Spleen (tissue), 11 donors: ENCODE measurements around the gene HOGA1. TPM values are rescaled to one million over a fixed set of nuclear protein-coding genes. Genes with fewer than 3 reads are reported as not detected.
A peak's percentile ranks its signal among the peaks of the same experiment; 100 is the strongest.

ENCODE experiments used
- DNase-seq: peaks from one replicate; pipeline ENCODE4 v3.0.0-alpha.2; 2020
- H3K27ac ChIP-seq, 8 donors: fragments of 200-600 bp; sonication (generic) in 7 of 8; 1 replicate in 4 of 8; 2 replicates in 4 of 8; pipeline versions ENCODE4 v1.5.0 to v1.8.0; 2016 to 2021; ENCODE audit warnings: inconsistent platforms in 4 of 8, mild to moderate bottlenecking in 4 of 8, moderate library complexity in 1 of 8
- H3K27me3 ChIP-seq, 7 donors: fragments of 200-600 bp; sonication (generic) in 6 of 7; replicated peaks in 1 of 7; 1 replicate in 4 of 7; 2 replicates in 3 of 7; pipeline versions ENCODE4 v1.5.0 to v1.8.0; 2016 to 2021; ENCODE audit warnings: inconsistent platforms in 3 of 7, mild to moderate bottlenecking in 1 of 7
- H3K36me3 ChIP-seq, 6 donors: fragments of 200-600 bp; sonication (generic) in 5 of 6; 1 replicate in 4 of 6; 2 replicates in 2 of 6; pipeline versions ENCODE4 v1.5.0 to v1.8.0; 2016 to 2021; ENCODE audit warnings: inconsistent platforms in 2 of 6
- H3K4me1 ChIP-seq, 6 donors: fragments of 200-600 bp; sonication (generic) in 5 of 6; 1 replicate in 3 of 6; 2 replicates in 3 of 6; pipeline versions ENCODE4 v1.5.0 to v1.8.0; 2016 to 2021; ENCODE audit warnings: inconsistent platforms in 3 of 6
- H3K4me3 ChIP-seq, 8 donors: fragments of 200-600 bp; sonication (generic) in 7 of 8; 1 replicate in 4 of 8; 2 replicates in 4 of 8; pipeline versions ENCODE4 v1.5.0 to v1.8.0; 2016 to 2021; ENCODE audit warnings: inconsistent platforms in 4 of 8, mild to moderate bottlenecking in 4 of 8, moderate library complexity in 2 of 8
- H3K9me3 ChIP-seq, 8 donors: fragments of 200-600 bp; sonication (generic) in 7 of 8; 1 replicate in 4 of 8; 2 replicates in 4 of 8; pipeline versions ENCODE4 v1.5.0 to v1.8.0; 2016 to 2021; ENCODE audit warnings: inconsistent platforms in 4 of 8
- CTCF ChIP-seq, 11 experiments: fragments of 200-600 bp in 7 of 11; fragments of 450-650 bp in 4 of 11; sonication (generic) in 4 of 11; IDR thresholded peaks in 8 of 11; conservative IDR thresholded peaks in 3 of 11; 1 replicate in 7 of 11; 2 replicates in 4 of 11; pipeline versions ENCODE4 v1.4.0 to v1.8.0; 2016 to 2021; ENCODE audit warnings: antibody characterized with exemption in 11 of 11, inconsistent platforms in 4 of 11, mild to moderate bottlenecking in 1 of 11
- POLR2A ChIP-seq, 3 donors: fragments of 450-650 bp; IDR thresholded peaks; one replicate each; pipeline ENCODE4 v1.5.1; 2017; ENCODE audit warnings: antibody characterized with exemption in 3 of 3, mild to moderate bottlenecking in 1 of 3
- POLR2AphosphoS5 ChIP-seq, 3 donors: sonication (generic); formaldehyde crosslinking; IDR thresholded peaks; one replicate each; pipeline ENCODE4 v1.5.1; 2017; ENCODE audit warnings: antibody characterized with exemption in 3 of 3
- WGBS, 5 donors: extraction: QIAGEN DNeasy Blood & Tissue Kit in 3 of 5; methylation state at CpG; one replicate each; pipeline versions ENCODE4 v1.1.5 to v1.1.7; 2013 to 2018; 5-methylcytosine and 5-hydroxymethylcytosine counted together
- intact Hi-C: fragments of 100-400 bp; cut with DNase I; formaldehyde crosslinking; loops from one replicate; pipeline ENCODE4 v1.15.0; 2023; ENCODE audit warnings: low total_unique reads
- polyA plus RNA-seq, 3 donors: library from polyadenylated mRNA; stranded (reverse); fragments of 200-250 nt; gene quantifications; one replicate each; pipeline ENCODE4 v1.2.1, GENCODE V29; 2013
- total RNA-seq, 7 donors: library from RNA; depleted of rRNA in 3 of 7; stranded (reverse); fragments of >200 nt in 3 of 7; fragmentation: NEBNext Ultra II Directional in 4 of 7; extraction: Animal tissue kit (Norgen Biotek cat#: 25700) in 4 of 7; gene quantifications; one replicate each; pipeline versions ENCODE4 v1.1.0 to v1.2.1, GENCODE V29; 2016 to 2021
- donor health status: healthy with polysubstance abuse.
- donor health status: DM: no; HTN: no; CAD: no; lungs with moderate emphysema.
- donor health status: DM: no; HTN: no; CAD: no.
- donor health status: Bipolar disorder and iron deficiency.
- donor health status: healthy.
- donor health status: DM: no; HTN: no; CAD: no.
- donor health status: DM: yes; HTN: yes; CAD: no.

Gene HOGA1
- total and polyA plus RNA-seq, 10 donors: 0.11 to 0.42 (median 0.19) TPM; not detected in 5

DNA sequence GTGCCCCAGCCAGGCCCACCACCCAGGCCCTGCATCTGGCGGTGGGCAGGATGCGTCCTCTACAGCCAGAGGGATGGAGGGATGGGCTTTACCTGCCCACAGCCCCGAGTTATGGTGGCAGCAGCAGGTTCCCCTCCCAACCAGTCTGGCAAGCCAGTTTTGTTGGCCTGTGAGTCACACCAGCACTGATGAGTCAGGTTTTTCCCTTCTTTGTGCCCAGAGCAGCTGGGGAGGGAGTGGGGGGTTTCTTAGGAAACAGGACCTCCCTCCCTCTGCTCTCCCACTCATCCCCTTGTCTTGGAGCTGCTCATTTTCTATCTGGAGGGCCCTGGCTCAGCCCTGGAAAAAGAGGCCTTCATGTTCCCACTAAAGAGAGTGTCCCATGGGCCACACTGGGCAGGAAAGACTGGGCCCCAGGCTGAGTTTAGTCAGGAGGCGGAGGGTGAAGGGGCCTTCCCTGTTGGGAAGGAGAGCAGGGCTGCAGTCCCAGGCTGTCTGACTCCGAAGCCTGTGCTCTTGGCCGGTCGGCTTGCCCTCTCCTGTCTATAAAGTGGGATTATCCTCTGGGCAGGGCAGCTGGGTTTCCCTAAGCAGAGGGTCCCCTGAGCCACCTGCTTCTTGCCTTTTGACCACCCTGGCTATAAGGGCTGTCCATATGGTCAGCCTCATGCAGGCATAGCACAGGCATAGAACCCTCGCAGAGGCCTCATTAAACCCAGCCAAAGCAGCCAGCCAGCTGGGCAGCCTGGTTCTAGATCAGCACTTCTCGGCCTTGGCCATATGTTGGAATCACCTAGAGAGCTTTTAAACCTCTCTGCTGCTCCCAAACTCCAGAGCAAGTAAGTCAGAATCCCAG, 41.8 kb upstream of the HOGA1 start:
- peak; percentile 54 for DNase-seq
- H3K36me3 ChIP-seq: no peaks in the 10 kb centered on the region

GRCh38 chr10:97543025-97543546, 41.1 kb upstream of the HOGA1 start:
- Histone ChIP-seq H3K27me3 (no peaks in the 10 kb centered on the region), H3K27ac (peak overlapping the region in 7 of 8 donors; percentile 16 to 79 (median 64)), H3K9me3 (no peaks in the 10 kb centered on the region), H3K36me3 (no peaks in the 10 kb centered on the region), H3K4me3 (no peak overlapping the region), H3K4me1 (peaks cover 3 to 44% (median 23%) of the 10 kb centered on the region in 6 donors)
- WGBS, 5 donors: 21 to 35% (median 29%) methylated on average over 10 of the region's 10 CpGs
- no peak for TF ChIP-seq POLR2A (IDR thresholded peaks at IDR 0.05)
- peak; percentile 41 to 84 (median 74) for TF ChIP-seq POLR2AphosphoS5 (IDR thresholded peaks at IDR 0.05)
- peak; percentile 86 for DNase-seq
- intact Hi-C loops: no loop called here

More for the DNA sequence above, 41.8 kb upstream of the HOGA1 start:
- Histone ChIP-seq H3K9me3 (no peaks in the 10 kb centered on the region), H3K27ac (peak overlapping the region; percentile 16 to 79 (median 60)), H3K27me3 (no peaks in the 10 kb centered on the region), H3K4me3 (no peak overlapping the region), H3K4me1 (peaks cover 3 to 43% (median 22%) of the 10 kb centered on the region in 6 donors)
- TF ChIP-seq POLR2A (IDR thresholded peaks at IDR 0.05) (no peak), POLR2AphosphoS5 (IDR thresholded peaks at IDR 0.05) (peak in 1 of 3 donors; percentile 19)
- WGBS, 5 donors: 76 to 86% (median 77%) methylated on average over 6 to 9 of the region's 9 CpGs
- intact Hi-C loops: no loop called here

DNA sequence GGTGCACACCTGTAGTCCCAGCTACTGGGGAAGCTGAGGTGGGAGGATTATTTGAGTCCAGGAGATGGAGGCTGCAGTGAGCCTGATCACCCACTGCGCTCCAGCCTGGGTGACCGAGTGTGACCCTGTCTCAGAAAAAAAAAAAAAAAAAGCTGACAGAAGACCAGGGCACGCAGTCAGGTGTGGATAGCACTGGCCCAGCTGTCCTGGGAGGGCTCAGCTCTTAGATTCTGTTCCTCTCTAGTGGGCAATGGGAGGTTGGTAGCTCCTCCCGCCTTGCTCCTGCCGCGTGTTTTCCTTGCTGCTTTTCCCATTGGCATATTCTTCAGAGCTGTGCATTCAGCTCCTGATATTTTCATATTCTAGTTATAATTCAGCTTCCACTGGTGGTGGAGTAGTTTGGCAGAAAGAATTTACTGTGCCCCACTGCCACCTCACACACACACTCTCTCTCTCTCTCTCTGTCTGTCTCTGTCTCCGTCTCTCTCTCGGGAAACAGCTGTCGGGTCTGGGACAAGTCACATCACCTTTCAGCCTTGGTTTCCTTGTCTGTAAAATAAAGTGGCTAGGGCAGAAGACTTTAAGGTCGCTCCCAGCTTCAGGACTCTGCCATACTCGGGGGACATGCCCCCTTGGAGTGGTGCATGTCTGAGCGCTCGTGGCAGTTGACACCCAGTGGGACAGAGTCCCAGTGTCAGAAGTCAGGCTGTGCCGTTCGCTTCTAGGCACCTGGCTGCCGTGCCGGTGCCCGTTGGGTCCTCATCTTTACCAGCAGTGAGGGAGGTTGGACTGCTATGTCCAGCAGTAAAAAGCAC, 37.5 kb upstream of the HOGA1 start:
- Histone ChIP-seq H3K27me3 (no peaks in the 10 kb centered on the region), H3K27ac (no peak overlapping the region), H3K4me1 (peaks cover 3 to 36% (median 23%) of the 10 kb centered on the region in 6 donors), H3K9me3 (no peaks in the 10 kb centered on the region), H3K4me3 (no peak overlapping the region), H3K36me3 (no peaks in the 10 kb centered on the region)
- 57 to 92% (median 80%) methylated on average over 13 to 18 of the region's 18 CpGs for WGBS, 5 donors
- TF ChIP-seq CTCF (IDR thresholded peaks at IDR 0.05 in 8 of 11, conservative IDR thresholded peaks at IDR 0.05 in 3 of 11) (no peak), POLR2A (IDR thresholded peaks at IDR 0.05) (no peak), POLR2AphosphoS5 (IDR thresholded peaks at IDR 0.05) (no peak)
- intact Hi-C loops: no loop called here
- peak; percentile 45 for DNase-seq

- DNase-seq: peak; percentile 13
- no peak overlapping the region for H3K4me3 ChIP-seq
- no peaks in the 10 kb centered on the region for H3K36me3 ChIP-seq
- WGBS, 5 donors: 58 to 83% (median 74%) methylated on average over 4 of the region's 4 CpGs
- H3K4me1 ChIP-seq: peaks cover 3 to 31% (median 19%) of the 10 kb centered on the region in 6 donors
- no peaks in the 10 kb centered on the region for H3K9me3 ChIP-seq
- TF ChIP-seq CTCF (IDR thresholded peaks at IDR 0.05 in 8 of 11, conservative IDR thresholded peaks at IDR 0.05 in 3 of 11): no peak
- no peak for TF ChIP-seq POLR2A (IDR thresholded peaks at IDR 0.05)
- TF ChIP-seq POLR2AphosphoS5 (IDR thresholded peaks at IDR 0.05): no peak
- H3K27me3 ChIP-seq: no peaks in the 10 kb centered on the region
- intact Hi-C loops: no loop called here
- no peak overlapping the region for H3K27ac ChIP-seq
Observed at GRCh38 chr10:97547271-97547600, 37.0 kb upstream of the HOGA1 start.
